GM12878 (cell line): ENCODE measurements around the gene CEP68. TPM values are rescaled to one million over a fixed set of nuclear protein-coding genes. Genes with fewer than 3 reads are reported as not detected.

Experiments
- ATAC-seq: fragments of 200-7000 bp; cut with Tn5 transposase; 3 replicates; pipeline ENCODE4 v1.9.1; 2020; ENCODE audit warnings: mild to moderate bottlenecking, moderate library complexity
- BruUV-seq: library from RNA; stranded (reverse); fragments of 400-500 nt; replicated peaks from 2 replicates; lab custom pipeline; 2021; lab: Mats Ljungman, UMichigan
- CTCF ChIA-PET: fragments of 300-600 bp; sonication (Branson Sonifier 250); formaldehyde crosslinking; extraction: SDS; loops from one replicate; lab custom pipeline; 2021; ENCODE audit warnings: inconsistent platforms; lab: Yijun Ruan, JAX
- POLR2A ChIA-PET: fragments of 350-600 bp; formaldehyde crosslinking; extraction: SDS; loops from one replicate; lab custom pipeline; 2021; ENCODE audit warnings: inconsistent platforms; lab: Charles Lee
- RAD21 ChIA-PET: fragments of 300-600 bp; sonication (Branson Sonifier 250); formaldehyde crosslinking; loops from one replicate; lab custom pipeline; 2023; ENCODE audit warnings: antibody characterized with exemption; ENCODE audit not compliant: unreplicated experiment; lab: Charles Lee
- SMC1A ChIA-PET: fragments of 300-600 bp; sonication (Branson Sonifier 250); formaldehyde crosslinking; loops from one replicate; lab custom pipeline; 2023; ENCODE audit not compliant: unreplicated experiment, uncharacterized antibody; lab: Charles Lee
- DNase-seq: peaks from one replicate; pipeline ENCODE4 v3.0.0-alpha.2; 2011; ENCODE audit warnings: low read depth, low spot score
- FAIRE-seq: peaks from 3 replicates; lab custom pipeline; 2011; peaks lifted over from hg19 to GRCh38; lab: Jason Lieb, UNC
- H2AFZ ChIP-seq: 2 replicates; pipeline ENCODE4 v1.6.0; 2011; ENCODE audit warnings: low read depth, low read length, control low read depth; ENCODE audit not compliant: control insufficient read depth
- H3K27ac ChIP-seq: 2 replicates; pipeline ENCODE4 v1.5.1; 2011; ENCODE audit warnings: control low read depth; ENCODE audit not compliant: control insufficient read depth, insufficient read depth
- H3K27me3 ChIP-seq, 2 experiments: replicated peaks in 1 of 2; 2 replicates each; pipeline versions ENCODE4 v1.6.0 to v1.6.1; 2011; ENCODE audit warnings: low read length in 1 of 2; ENCODE audit not compliant: control insufficient read depth in 2 of 2, insufficient read depth in 2 of 2
- H3K36me3 ChIP-seq, 2 experiments: 2 replicates each; pipeline ENCODE4 v1.5.1; 2011; ENCODE audit warnings: low read length in 1 of 2; ENCODE audit not compliant: control insufficient read depth in 2 of 2, insufficient read depth in 2 of 2
- H3K4me1 ChIP-seq: 2 replicates; pipeline ENCODE4 v1.6.1; 2011; ENCODE audit warnings: mild to moderate bottlenecking, low read length, moderate library complexity, mixed read lengths; ENCODE audit not compliant: control insufficient read depth, insufficient read depth
- H3K4me2 ChIP-seq: 2 replicates; pipeline ENCODE4 v1.6.0; 2011; ENCODE audit warnings: control low read depth; ENCODE audit not compliant: control insufficient read depth, insufficient read depth
- H3K4me3 ChIP-seq: fragments of 200-600 bp; sonication (generic); 2 replicates; pipeline ENCODE4 v1.5.1; 2016
- H3K79me2 ChIP-seq: 2 replicates; pipeline ENCODE4 v1.6.0; 2011; ENCODE audit warnings: low read length; ENCODE audit not compliant: control insufficient read depth, insufficient read depth
- H3K9ac ChIP-seq: 2 replicates; pipeline ENCODE4 v1.8.0; 2011; ENCODE audit warnings: low read length, control low read depth, mixed read lengths; ENCODE audit not compliant: control insufficient read depth, insufficient read depth
- H3K9me3 ChIP-seq: replicated peaks from 3 replicates; pipeline ENCODE4 v1.5.1; 2011; ENCODE audit warnings: mild to moderate bottlenecking, low read length; ENCODE audit not compliant: control insufficient read depth, insufficient read depth
- H4K20me1 ChIP-seq: 2 replicates; pipeline ENCODE4 v1.6.0; 2011; ENCODE audit not compliant: control insufficient read depth, insufficient read depth
- TBL1XR1 ChIP-seq: IDR thresholded peaks from 2 replicates; pipeline ENCODE4 v1.6.1; 2012; ENCODE audit warnings: low read depth, low read length, improper control_type of control experiment
- ZBTB4 ChIP-seq: fragments of 450-650 bp; formaldehyde crosslinking; IDR thresholded peaks from 2 replicates; pipeline ENCODE4 v1.4.0; 2022; ENCODE audit warnings: mild to moderate bottlenecking, moderate library complexity
- ZNF217 ChIP-seq: fragments of 450-650 bp; IDR thresholded peaks from 2 replicates; pipeline ENCODE4 v1.6.1; 2017; ENCODE audit warnings: antibody characterized with exemption, mild to moderate bottlenecking
- WGBS: methylation state at CpG from one replicate; pipeline ENCODE4 v1.1.6; 2016; ENCODE audit warnings: low lambda C conversion rate; ENCODE audit not compliant: insufficient replicate concordance, insufficient coverage; ENCODE audit errors: missing lambda C conversion rate; 5-methylcytosine and 5-hydroxymethylcytosine counted together
- in situ Hi-C: fragments of 300-500 bp; cut with MboI; formaldehyde crosslinking; loops from 9 replicates; pipeline ENCODE4 v1.14.3; 2018; ENCODE audit warnings: mixed read lengths
- intact Hi-C: fragments of 100-400 bp; cut with micrococcal nuclease; formaldehyde crosslinking; loops from one replicate; pipeline ENCODE4 v1.14.2; 2022; ENCODE audit not compliant: unreplicated experiment
- polyA plus RNA-seq, 11 experiments: library from polyadenylated mRNA; depleted of rRNA in 4 of 11; unstranded in 6 of 11; stranded (reverse) in 5 of 11; fragments of >200 nt; fragmentation: Nextera tagmentation in 4 of 11; fragmentation: Illumina TruSeq in 1 of 11; extraction: Ambion mirVana in 4 of 11; extraction: Trizol in 1 of 11; gene quantifications; 1 replicate in 1 of 11; 2 replicates in 10 of 11; pipeline versions ENCODE4 v1.2.1 to v1.2.3, GENCODE V29; 2011 to 2016; ENCODE audit warnings: inconsistent platforms in 2 of 11, missing spikeins in 2 of 11, low read depth in 1 of 11
- total RNA-seq, 4 experiments: library from RNA; depleted of rRNA in 3 of 4; stranded (reverse); fragments of >200 nt in 3 of 4; fragmentation: Illumina TruSeq in 1 of 4; extraction: Trizol in 1 of 4; gene quantifications; 2 replicates each; pipeline versions ENCODE4 v1.2.1 to v1.2.3, GENCODE V29; 2013 to 2021
- TF ChIP-seq, protein P1 (sequence below): fragments of 450-650 bp; IDR thresholded peaks from 2 replicates; pipeline ENCODE4 v1.6.1; 2017; ENCODE audit warnings: borderline replicate concordance

The CEP68 gene
- total and polyA plus RNA-seq, 10 of the 15 experiments (the other 5 are each of a cell fraction or from before 2014, with no cell fraction given), result 1.1 to 11.1 (median 7.4) TPM

GRCh38 chr2:65018141-65018582, 38.1 kb upstream of the CEP68 start:
- Histone ChIP-seq H3K9ac (no peak overlapping the region), H3K36me3 (peaks cover 30 to 43% of the 10 kb centered on the region in 2 experiments)

More at GRCh38 chr2:65018141-65018582, 38.1 kb upstream of the CEP68 start:
- Histone ChIP-seq H3K4me3 (no peak overlapping the region), H4K20me1 (no peaks in the 10 kb centered on the region), H3K4me2 (no peak overlapping the region), H3K79me2 (no peaks in the 10 kb centered on the region), H3K27me3 (no peaks in the 10 kb centered on the region), H2AFZ (no peak overlapping the region), H3K27ac (no peak overlapping the region), H3K4me1 (peaks cover 24% of the 10 kb centered on the region), H3K9me3 (no peaks in the 10 kb centered on the region)
- ATAC-seq, result no peak
- ChIA-PET SMC1A (interaction anchor here (0.6 to 2.5 kb wide), 9 partner anchors 8 to 103 kb away, joined by 3 to 13 read pairs (median 5); no protein-coding TSS in a partner anchor), CTCF (interaction anchor here (0.8 to 3.4 kb wide), 11 partner anchors 9 to 102 kb away, joined by 3 to 24 read pairs (median 7); no protein-coding TSS in a partner anchor), POLR2A (interaction anchor here (0.7 kb wide), 2 partner anchors 11 to 80 kb away, joined by 3 read pairs; no protein-coding TSS in a partner anchor), RAD21 (interaction anchor here (1.0 to 2.3 kb wide), 6 partner anchors 8 to 100 kb away, joined by 3 to 14 read pairs (median 4); no protein-coding TSS in a partner anchor)
- intact Hi-C loops (no loop called here), in situ Hi-C loops (no loop called here)
- FAIRE-seq, result no peak
- TF ChIP-seq, protein P1, sequence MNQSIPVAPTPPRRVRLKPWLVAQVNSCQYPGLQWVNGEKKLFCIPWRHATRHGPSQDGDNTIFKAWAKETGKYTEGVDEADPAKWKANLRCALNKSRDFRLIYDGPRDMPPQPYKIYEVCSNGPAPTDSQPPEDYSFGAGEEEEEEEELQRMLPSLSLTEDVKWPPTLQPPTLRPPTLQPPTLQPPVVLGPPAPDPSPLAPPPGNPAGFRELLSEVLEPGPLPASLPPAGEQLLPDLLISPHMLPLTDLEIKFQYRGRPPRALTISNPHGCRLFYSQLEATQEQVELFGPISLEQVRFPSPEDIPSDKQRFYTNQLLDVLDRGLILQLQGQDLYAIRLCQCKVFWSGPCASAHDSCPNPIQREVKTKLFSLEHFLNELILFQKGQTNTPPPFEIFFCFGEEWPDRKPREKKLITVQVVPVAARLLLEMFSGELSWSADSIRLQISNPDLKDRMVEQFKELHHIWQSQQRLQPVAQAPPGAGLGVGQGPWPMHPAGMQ, result no peak
- no peak for TF ChIP-seq TBL1XR1
- TF ChIP-seq ZBTB4 (CRISPR knock-in tag), result no peak
- no peak for TF ChIP-seq ZNF217
- DNase-seq, result no peak
- BruUV-seq, result no TSS peak
- WGBS, result 98% methylated on average over 15 of the region's 15 CpGs
